Cerebellar nuclear complex (tissue), 1 donor: ENCODE results near the gene APOB.

Experiments
- DNase-seq, 2 experiments: peaks; one replicate each; lab custom pipeline; 2025; lab: John Stamatoyannopoulos, UW

APOB gene

GRCh38 chr2:21017748-21018276, 26.1 kb downstream of the APOB start:
- DNase-seq: no peak

GRCh38 chr2:21015281-21015645, 28.6 kb downstream of the APOB start:
- DNase-seq: no peak

DNA sequence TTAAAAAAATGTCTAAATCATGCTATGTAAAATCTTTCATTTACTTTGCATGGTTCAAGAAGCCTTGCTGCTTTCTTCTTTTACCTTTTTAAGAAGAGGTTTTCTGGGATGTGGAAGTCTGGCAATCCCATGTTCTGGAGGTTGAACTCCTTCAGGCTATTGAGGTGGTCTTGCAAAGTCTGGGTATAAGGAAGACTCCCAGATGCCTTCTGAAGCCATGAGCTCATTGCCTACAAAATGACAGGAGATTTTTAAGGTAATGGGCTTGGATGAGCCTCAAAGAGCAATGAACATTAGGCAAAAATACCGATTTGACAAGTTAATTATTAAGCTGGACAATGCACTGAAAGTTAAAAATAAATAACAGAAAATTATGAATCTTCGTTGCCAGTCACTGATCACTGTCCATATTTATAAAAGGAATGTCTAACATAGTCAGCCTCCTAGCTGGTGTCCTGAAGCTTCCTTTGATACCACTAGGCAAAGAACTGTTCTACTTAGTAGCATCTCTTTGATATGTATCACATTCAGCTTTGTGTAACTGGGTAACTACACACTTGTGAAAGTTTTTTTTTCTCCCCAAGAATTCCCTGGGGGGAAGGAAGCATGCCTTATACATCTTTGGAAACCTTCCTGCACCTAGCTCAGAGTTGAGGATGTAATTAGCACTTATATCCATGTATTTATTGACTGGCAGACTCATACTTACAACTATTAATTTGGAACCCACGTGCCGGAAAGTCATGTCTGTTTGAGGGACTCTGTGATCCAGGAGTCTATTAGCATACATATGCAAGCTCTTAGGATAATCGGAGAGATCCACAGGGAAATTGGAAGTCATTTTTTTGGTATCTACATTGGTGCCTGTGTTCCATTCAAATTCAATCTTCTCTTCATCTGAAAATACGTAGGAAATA, 29.3 kb downstream of the APOB start:
- DNase-seq: no peak

DNA sequence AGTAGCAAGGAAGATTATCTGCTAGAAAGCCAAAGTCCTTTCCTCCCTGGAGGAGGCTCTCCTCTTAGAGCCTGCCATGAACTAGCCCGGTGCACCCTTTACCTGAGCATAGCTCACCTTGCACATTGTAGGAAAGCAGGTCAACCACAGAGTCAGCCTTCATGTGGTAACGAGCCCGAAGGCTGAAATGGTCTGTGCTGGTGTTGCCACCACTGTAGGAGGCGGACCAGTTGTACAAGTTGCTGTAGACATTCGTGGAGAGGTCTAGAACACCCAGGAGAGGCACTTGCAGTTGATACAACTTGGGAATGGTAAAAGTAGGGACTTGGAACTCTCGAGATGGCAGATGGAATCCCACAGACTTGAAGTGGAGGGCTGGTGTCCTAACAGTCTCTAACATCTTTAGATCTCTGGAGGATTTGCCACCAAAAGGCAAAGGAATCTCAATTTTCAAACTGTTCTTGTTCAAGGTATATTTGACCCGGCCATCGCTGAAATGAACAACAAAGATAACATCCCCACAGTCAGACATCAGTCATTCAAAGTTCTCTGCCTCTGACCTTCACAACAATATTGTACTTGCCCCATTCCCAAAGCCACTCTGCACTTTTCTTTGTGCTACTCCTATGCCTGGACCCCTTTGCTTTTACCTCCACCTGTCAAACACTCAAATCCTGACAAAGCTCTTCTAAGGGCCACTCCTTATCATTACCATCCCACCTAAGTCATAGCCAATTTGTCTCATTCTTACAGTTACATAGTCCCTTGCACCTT, 30.6 kb downstream of the APOB start:
- DNase-seq: no peak

GRCh38 chr2:21012557-21012937, 31.3 kb downstream of the APOB start:
- no peak for DNase-seq

DNA sequence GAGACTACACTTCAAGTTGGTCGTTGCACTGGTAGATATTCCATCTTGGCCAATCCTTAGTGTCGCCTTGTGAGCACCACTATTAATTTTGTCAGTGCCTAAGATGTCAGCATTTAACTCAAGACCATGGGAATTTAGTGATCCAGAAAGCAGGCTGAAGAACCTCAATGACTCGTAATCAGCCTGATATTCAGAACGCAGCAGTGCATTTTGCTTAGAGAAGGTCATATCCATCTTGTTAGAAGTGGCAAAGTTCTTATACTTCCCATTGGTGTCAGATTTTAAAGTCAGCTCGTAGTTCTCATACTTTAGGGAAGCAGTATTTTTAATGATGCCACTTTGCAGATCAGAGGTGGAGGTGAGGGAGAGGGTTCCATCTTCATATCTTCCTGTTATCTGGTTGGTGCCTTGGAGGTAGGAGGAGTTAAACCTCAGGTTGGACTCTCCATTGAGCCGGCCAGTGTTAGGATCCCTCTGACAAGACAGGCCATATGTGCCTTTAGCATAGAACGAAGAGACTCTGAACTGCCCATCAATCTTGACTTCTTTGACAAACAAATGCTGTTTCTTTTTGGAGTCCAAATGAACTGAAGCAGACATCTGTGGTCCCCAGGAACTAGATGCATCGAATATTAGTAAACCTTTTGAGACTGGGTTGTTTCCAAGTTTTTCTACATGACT, 31.9 kb downstream of the APOB start:
- DNase-seq: no peak

GRCh38 chr2:21011453-21011852, 32.4 kb downstream of the APOB start:
- DNase-seq: no peak

DNA sequence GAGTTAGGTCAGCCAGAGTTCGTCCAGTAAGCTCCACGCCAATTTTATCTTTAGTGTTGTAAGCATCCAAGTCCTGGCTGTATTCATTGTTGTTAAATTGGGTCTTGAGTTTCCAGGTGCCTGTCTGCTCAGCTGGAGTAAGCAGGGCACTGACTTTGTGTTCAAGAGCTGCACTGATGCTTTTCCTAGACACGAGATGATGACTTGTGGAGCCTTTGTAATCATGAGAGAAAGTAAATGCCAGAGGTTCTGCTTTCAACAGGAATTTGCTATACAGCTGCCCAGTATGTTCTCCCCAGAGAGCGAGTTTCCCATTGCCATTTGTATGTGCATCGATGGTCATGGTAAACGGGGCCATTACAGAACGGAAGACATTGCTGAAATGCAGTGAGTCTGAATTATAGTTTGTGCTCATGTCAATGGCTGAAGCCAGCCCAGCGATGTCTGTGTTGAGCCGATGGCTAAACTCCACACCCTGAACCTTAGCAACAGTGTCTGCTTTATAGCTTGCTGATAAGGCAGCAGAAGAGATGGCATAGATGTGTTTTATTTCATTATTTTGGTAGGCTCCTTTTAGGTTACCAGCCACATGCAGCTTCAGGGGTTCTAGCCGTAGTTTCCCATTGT, 32.9 kb downstream of the APOB start:
- no peak for DNase-seq

- no peak for DNase-seq
These were observed 34.1 kb downstream of the APOB start for GRCh38 chr2:21009662-21010225.

DNA sequence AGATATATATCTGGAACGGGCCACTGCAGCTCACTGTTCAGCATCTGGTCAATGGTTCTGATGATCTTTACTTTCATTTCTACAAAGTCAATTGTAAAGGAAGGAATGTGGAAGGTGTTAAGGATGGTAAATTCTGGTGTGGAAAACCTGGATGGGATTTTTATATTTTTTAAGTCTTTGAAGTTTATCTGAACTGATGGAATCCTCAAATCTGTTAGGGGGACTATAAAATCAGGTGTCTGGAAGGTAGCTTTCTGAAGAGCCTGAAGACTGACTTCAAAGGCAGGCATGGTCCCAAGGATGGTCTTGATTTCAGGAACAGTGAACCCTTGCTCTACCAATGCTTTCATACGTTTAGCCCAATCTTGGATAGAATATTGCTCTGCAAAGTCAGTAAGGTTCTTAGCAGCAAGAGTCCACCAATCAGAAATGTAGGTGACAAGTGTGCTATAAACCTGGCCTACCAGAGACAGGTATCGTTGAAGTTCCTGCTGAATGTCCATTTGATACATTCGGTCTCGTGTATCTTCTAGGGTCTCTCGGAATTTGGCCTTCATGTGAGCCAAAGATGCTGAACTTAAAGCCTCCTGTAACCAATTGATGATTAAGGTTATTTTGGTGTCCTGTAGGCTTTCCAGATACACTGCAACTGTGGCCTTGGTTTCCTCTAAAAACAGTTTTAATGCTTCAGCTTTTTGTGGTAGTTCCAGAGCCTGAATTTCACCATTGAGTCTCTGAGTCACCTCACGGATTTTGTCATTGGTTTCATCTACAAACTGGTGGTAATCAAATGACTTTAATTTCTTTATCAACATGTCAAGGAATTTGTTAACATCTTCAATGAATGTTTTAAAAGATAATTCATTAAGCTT, 34.8 kb downstream of the APOB start:
- no peak for DNase-seq

DNA sequence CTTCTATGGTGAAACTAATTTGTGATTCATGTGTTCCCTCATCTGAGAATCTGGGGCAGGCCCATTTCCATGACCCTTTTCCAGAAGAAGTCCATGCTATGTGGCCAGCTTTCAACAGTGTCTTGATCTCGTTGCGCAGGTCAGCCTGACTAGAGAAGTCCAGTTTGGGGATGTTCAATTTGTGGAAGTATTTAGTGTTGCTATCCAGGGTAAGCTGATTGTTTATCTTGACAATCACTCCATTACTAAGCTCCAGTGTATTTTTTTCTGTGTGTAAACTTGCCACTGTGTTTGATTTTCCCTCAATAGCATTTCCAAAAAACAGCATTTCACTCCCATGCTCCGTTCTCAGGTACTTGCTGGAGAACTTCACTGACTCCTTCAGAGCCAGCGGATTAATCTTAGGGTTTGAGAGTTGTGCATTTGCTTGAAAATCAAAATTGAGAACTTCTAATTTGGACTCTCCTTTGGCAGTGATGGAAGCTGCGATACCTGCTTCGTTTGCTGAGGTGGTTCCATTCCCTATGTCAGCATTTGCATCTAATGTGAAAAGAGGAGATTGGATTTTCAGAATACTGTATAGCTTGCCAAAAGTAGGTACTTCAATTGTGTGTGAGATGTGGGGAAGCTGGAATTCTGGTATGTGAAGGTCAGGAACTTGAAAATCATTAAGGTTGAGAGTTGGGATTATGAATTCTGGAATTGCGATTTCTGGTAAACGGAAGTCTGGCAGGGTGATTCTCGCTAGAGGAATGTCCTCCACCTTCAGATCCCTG, 35.7 kb downstream of the APOB start:
- no peak for DNase-seq

GRCh38 chr2:21007129-21008013, 36.5 kb downstream of the APOB start:
- no peak for DNase-seq

DNA sequence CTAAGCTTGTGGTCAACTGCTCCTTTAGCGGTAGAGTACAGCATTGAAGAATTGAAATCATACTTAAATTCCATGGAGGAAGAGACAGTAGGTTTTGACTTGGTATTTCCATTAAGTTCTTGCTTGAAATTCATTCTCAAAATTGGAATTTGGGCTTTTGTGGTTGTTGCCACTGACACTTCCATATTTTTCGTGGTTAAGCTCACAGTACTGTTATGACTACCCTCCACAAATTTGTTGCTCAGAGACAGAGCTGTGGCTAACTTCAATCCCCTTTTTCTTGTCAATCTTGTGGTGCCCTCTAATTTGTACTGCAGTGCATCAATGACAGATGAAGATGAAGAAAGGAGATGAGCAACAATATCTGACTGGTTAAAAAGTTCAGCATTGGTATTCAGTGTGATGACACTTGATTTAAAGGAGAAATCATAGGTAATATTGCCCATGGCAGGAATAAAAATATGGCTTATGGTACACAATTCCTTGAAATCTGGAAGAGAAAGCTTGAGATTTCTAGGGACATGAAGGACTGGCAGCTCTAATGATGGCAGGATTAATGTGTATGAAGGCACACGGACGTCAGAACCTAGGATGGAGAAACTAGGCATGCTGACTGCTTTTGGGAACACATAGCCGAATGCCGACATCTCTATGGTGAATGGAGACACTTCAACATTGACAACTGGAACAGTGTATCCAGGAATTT, 37.3 kb downstream of the APOB start:
- DNase-seq: no peak

DNA sequence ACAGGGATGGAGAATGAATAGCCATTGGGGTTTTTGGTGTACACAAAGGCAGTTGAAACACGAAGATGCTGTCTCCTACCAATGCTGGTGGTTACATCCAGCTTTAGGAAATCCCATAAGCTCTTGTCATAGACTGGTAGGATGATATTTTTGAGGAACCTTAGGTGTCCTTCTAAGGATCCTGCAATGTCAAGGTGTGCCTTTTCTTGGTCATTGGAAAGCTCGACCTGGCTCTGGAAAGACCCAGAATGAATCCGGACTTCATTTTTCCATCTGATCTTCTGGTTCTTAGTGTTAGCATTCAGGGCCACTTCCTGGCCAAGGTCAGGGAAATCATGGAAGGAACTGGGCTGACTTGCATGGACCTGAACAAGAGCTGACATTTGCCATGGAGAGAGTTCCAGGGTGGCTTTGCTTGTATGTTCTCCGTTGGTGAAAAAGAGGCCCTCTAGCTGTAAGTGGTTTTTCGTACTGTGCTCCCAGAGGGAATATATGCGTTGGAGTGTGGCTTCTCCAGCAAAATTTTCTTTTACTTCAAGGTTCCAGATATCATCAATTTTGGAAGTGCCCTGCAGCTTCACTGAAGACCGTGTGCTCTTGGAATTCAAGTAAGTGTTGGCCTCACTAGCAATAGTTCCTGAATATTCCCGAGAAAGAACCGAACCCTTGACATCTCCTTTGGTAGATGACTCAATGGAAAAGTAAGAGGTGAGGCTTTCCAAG, 38.0 kb downstream of the APOB start:
- DNase-seq: no peak

DNA sequence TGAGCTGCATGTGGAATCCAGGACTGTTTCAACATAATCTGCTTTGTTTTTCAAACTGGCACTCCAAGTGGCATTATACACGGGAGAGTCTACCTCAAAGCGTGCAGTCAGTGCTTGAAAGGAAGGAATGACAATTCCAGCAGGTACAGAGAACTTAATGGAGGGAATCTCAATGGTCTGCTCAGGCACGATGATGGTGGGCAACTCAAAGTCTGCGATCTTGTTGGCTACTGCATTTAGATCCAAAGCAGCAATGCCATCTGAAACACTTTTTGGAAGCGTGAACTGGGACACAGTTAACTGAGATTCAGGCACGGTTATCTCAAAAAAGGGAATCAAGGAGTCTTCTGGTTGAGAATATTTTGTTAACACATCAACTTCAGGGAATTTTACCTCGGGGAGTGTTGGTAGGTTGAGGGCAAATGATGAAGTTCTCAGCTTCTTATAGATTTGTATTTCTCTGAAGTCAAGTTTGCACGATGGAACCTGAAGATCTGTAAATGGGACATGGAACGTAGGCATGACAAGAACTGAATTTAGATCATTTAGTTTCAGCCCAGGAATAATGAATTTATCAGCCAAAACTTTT, 38.7 kb downstream of the APOB start:
- no peak for DNase-seq

DNA sequence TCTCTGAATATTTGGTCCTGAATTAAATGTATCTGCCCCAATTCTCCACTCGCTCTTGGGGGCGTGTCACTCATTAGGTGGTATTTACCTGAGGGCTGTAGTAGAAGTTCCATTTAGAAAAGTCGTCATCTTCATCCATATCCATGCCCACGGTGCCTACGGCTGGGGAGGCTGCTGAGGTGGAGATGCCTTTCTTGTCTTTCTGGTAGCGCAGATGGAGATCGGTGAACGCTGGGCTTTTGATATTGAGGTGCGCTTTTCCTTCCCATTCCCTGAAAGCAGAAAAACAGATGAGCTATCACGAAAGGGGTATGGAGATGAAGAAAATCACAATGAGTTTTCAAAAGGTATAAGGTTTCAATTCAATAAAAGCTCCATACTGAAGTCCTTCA, 39.7 kb downstream of the APOB start:
- no peak for DNase-seq

- DNase-seq: no peak
These were observed 40.2 kb downstream of the APOB start for GRCh38 chr2:21003572-21004180.
